Measurements from ENCODE around the gene TCHP. TPM values are rescaled to one million over a fixed set of nuclear protein-coding genes. Genes with fewer than 3 reads are reported as not detected.
"Not testable (repeated sequence)": the region's sequence is repeated elsewhere in the genome, so short reads cannot be mapped to it uniquely, and the experiment has no call there.

The TCHP gene
- total RNA-seq, 1 donor from 2014 or later: 20.8 TPM

DNA sequence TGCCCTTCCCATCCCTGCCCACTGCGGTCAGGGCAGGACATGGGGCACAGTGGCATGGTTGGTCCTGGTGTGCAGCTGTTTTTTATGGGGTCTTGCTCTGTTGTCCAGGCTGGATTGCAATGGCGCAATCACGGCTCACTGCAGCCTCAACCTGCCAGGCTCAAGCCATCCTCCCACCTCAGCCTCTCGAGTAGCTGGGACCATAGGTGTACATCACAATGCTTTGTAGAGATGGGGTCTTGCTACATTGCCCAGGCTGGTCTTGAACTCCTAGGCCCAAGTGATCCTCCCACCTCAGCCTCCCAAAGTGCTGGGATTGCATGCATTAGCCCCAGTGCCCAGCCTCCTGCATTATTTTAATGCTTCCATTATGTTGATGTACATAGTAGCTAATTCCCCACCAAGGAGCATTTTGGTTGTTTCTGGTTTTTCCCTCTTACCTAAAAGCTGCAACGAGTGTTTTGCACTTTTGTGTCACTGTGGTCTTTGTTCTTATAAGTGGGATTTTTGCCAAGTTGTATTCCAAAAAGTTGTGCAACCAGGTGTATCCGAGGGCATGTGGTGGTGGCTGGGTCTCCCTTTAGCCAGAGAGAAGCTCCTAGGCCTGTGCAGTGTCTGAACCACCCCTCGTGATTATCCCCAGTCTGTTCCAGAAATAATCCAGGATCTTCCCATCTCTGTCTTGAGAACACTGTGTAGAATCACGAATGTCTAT is 10.3 kb downstream of the TCHP start:
- DNase-seq (ENCODE audit: low spot score): no peak

DNA sequence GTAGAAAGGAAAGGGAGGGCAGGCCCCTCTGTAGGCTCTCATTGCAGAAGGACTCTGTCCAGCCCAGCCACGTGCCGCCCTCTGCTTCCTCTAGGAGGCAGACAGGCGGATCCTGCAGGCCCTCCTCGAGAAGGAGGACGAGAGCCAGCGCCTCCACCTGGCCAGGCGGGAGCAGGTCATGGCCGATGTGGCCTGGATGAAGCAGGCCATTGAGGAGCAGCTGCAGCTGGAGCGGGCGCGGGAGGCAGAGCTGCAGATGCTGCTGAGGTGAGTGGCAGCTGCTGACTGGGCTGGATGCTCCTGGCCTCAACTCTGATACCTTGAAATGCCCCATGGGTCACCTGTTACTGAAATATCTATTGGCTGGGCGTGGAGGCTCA is 10.9 kb downstream of the TCHP start:
- DNase-seq (ENCODE audit: low spot score): no peak

DNA sequence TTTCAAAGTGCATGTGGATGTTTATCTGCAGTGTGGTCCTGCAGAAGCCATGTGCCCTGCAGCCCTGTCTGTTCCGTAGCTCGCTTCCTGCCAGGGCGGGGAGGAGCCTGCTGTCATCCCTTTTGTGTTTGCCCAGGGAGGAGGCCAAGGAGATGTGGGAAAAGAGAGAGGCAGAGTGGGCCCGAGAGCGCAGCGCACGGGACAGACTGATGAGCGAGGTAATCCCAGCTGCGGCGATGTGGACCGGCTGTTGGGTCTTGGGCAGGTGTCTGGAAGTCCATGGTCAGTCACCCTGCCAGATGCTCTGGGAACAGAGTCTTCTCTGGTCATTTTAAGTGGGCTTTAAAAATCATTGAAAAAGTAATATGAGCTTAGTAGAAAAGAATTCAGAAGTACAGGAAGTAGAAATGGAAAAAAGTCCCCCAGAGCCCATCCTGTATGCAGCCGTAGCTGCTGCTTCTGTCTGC is 12.8 kb downstream of the TCHP start:
- no peak for DNase-seq (ENCODE audit: low spot score)

DNA sequence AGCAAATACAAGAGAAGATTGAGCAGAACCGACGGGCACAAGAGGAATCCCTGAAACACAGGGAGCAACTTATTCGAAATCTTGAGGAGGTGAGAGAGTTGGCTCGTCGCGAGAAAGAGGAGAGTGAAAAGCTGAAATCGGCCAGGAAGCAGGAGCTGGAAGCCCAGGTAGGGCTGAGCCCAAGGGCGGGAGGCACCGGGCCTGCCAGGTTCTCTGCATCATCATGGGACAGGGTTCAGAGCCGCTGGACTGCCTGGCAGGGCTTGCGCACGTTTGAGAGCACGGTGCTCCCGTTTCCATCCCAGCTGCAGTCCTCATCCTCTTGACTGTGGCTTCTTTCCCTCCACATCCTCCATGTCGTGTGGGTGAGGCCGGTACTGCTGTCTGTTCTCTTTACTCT is 14.4 kb downstream of the TCHP start:
- no peak for DNase-seq (ENCODE audit: low spot score)

DNA sequence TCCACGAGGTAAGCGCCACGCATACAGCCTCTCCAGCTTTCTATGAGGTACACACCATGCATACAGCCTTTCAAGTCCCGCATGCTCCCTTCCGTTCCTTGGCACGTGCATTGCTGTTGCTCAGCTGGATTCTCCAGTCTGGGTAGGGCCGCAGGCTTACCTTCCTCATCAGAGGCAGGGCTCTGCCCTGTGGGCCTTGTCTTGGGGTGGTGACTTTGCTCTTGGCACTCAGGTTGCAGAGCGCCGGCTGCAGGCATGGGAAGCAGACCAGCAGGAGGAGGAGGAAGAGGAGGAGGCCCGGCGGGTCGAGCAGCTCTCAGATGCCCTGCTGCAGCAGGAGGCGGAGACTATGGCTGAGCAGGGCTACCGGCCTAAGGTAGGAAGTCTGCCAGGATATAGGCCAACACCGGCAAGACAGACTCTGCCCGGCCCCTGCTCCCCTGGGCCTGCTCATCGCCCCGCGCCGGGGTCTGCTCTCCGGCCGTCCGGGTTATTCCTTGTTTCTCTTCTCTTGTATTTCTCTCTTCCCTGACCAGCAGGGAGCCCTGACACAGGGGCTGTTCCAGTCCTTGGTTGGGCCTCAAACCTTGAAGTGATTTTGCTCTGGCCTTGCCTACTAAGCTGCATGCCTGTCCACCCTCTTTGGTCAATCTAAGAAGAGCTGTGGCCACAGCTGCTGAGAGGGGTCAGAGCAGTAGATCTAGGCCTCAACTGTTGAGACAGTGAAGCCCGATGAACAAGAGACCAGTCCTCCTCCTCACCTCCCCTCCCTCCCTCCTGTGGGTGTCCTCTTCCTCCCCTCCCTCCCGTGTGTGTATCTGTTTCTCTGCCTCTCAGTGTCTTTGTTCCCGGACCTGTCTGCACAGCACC is 15.3 kb downstream of the TCHP start:
- peak; percentile 55 for DNase-seq (ENCODE audit: low spot score)

DNA sequence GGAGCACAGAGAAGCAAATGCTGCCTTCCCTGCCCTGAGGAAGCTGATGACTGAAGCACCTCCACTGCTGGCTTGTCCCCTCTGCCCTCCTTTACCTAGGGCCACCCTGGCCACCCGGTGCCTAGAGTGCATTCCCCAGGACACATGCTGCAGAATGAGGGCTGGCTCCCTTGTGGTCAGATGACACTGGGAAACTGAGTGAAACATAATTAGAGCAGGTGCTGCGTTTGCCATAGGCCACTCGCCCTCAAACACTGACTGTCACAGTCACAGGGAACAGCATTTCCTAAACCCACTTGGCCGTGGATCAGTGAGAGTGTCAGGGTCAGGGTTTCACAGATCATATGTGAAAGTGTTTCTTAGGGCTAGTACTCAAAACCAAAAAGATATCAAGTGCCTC is 16.0 kb downstream of the TCHP start:
- DNase-seq (ENCODE audit: low spot score): no peak

DNA sequence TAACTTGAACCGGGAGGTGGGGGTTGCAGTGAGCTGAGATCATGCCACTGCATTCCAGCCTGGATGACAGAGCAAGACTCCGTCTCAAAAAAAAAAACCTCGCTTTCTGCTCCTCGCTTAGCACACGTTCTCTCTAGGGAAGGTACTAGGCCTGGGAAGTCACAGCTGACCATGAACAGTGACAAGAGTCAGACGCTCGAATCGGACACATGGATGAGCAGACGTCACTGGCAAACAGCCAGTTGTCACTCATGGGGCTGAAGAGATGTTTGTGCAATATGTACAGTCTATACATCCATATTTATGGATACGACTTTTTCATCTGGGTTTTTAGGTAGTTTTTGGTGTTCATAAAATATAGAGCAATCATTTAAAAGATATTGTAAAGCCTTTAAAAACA is 19.4 kb downstream of the TCHP start:
- DNase-seq (ENCODE audit: low spot score): no peak

DNA sequence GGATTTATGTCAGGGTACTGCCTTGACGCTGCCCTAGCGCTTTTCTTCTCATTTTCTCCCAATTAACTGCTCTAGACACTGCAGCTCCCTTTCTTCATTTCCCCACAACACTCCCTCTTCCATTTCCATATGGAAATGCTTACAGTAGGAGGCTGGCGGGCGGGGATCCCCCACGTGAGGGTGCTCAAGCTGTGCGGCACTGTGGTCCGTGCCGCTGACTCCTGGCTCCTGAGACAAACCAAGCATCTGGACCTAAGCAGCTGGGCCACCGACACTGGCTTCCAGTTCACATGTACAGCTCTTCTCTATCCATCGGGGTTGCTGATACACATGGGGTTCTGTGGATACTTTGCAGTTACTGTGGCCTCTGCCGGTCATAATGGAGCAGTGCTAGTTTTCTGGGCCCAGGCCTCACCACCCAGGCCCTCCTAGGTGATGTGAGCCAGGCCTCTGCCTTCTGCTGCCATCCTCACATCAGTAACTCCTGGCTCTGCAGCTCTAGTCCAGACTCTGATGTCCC is 20.2 kb downstream of the TCHP start:
- no peak for DNase-seq (ENCODE audit: low spot score)

DNA sequence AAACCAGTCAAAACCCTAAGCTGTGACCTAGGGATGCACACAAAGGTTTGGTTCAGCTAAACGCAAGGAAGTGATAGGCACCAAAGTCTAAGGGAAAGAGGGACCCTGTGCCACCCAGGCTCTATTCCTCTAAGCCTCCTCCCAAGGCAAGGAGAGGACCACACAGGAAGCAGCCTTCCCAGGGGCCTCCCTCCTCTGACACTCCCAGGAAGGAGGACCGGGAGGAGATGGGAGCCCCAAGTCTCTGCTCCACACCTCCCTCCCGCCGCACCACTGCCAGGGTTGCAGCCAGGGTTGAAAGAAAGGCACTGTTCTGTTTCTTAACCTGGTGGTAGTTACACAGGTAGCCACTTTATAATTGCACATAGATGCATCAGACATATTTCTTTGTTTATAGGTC is 21.9 kb downstream of the TCHP start:
- no peak for DNase-seq (ENCODE audit: low spot score)

DNA sequence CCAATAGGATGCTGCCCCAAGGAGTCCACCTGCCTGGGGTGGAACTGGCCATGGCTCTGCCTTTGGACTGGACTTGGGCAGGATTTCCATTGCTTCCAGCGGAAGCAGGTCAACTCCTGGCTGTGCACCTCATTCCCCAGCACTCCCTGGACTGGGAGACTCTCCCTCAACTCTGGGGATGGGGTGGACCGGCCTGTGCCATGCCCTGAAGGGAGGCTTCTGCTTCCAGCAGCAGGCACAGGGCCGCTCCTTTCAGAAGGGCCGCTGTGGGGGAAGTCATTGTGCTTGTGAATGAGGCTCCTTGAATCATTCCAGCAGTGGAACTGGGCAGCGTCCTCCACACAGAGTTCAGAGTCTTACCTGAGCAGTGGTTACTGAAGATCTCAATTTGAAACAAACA is 23.0 kb downstream of the TCHP start:
- DNase-seq (ENCODE audit: low spot score): no peak

DNA sequence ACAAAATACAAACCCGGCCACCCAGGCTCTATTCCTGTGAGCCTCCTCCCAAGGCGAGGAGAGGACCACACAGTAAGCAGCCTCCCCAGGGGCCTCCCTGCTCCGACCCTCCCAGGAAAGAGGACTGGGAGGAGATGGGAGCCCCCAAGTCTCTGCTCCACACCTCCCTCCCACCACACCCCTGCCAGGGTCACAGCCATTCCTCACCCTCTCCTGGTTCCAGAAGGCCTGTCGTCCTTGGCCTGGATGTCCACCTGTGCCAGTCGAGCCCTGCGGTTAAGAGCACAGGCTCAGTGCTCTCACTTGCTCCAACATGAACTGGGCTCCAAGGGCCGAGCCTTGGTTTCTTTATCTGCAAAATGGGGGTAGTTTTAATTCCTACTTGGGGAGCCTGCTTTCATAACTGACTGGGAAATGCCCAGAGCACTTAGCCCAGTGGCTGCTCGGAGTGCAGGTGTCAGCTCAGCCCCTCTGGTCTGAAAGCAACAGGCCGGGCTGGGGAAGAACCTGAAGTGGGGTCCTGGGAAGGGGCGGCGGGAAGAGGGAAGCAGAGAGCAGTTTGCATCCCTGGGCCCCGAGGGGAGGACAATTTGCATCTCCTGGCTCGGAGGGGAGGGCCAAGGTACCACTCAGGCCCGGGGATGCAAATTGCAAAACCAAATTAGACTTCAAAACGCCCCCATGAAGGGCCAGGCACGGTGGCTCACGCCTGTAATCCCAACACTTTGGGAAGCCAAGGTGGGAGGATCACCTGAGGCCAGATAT is 23.6 kb downstream of the TCHP start:
- no peak for DNase-seq (ENCODE audit: low spot score)

DNA sequence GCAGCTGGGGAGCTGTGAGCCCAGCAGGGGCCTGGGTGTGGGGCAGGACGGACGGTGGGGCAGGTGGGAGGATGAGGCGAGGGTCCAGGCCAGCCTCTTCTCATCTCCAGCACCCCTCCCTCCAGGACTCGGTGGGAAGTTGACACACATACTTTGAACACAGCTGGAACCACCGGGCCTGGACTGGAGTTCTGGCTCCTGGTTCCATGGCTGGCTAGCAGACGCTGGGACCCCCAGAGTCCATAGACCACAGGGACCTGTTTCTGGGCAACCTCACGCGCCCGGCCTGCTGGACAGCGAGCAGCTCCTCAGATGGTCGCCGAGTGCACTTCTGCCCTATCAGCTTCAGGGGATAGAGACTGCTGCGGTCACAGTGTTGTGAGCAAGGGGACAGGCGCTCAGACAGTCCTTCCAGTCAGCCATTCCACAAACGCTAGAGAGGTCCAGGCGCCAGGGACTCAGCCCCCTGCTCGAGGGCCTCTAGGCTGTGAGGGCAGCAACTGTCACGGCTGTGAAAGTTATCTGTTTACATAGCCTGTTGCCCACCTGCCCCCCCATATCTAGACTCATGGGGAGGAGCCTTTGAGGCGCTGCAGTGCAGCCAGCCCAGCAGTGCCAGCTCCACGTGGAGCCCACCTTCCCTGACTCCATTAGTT is 25.2 kb downstream of the TCHP start:
- DNase-seq (ENCODE audit: low spot score): no peak

DNA sequence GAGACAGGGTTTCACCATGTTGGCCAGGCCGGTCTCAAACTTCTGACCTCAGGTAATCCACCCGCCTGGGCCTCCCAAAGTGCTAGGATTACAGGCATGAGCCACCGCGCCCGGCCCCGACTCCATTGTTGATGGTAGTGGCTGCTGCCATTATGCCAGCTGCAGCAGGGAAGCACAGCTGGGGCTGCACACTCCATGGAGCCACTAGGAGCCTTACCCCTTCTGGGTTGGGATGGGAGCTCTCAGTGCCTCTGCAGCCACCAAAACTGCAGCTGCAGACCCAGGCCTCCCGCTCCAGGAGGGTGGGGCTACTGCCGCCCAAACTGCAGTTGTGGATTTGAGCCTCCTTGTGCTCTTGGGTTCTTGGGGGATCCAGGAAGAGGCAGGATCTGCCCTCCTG is 25.9 kb downstream of the TCHP start:
- DNase-seq (ENCODE audit: low spot score): no peak

DNA sequence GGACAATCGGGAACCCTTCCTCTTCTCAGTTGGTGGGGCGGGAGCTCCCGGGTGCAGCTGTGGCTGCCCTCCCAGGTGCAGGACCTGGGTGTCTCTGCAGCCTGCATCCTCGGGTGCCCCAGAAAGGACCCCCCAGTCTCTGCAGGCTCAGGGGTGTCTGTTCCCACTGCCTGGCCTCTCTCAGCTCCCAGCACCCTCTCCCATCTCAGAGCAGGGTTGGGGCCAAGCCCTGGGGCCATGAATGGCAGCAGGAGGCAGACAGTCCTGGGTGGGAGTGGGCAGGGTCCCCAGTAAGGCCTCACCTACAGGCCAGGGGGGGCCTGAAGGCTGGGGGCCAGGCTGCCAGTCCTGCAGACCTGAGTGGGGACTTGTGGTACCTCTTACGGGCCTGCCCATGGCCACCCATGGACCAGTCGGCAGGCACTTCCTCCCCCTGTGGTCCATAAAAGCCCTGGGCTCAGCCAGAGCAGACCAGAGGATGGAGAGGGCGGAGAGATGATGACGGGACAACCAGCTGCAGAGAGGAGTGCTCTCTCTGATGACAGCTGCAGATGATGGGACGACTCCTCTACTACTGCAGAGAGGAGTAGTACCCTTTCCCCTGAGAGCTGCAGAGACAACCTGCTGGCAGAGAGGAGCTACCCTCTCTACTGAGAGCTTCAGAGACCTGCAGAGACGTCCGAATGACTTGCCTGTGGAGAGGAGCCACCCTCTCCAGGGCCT is 26.6 kb downstream of the TCHP start:
- DNase-seq (ENCODE audit: low spot score): no peak

DNA sequence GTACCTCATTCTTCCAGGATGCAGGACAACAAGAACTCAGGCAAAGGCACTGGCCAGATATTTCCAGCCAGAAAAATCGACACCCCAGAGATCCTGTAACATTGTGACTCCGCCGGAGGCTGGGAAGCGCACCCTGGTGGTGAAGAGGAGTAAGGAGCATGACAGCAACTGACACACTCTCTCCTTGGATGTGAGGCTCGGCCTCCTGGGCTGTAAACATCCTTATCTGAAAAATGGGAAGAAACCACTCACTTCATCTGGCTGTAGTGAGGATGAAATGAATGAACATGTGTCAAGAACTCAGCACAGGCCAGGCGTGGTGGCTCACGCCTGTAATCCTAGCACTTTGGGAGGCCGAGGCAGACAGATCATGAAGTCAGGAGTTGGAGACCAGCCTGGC is 27.5 kb downstream of the TCHP start:
- no peak for DNase-seq (ENCODE audit: low spot score)

DNA sequence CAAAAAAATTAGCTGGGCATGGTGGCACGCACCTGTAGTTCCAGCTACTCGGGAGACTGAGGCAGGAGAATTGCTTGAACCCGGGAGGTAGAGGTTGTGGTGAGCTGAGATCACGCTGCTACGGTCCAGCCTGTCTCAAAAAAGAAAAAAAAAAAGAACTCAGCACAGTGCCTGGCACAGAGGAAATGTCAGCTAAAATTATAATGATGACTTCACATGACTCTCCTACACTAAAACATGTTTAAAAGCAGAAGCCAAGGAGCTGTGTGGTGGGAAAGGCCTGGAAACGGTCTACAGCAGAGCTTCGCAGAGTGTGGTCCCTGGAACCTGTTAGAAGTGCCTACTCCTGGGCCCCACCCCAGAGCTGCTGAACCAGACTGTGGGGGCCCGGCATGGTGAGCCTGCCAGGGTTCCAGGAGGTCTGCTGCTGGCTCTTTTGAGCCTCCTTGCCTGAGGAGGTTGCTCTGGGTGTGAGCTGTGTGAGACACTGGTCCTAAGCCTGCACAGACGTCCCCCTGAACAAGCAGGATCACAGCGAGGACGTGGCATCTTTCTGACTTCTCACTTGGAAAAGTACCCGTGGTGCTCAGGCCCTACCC is 28.1 kb downstream of the TCHP start:
- no peak for DNase-seq (ENCODE audit: low spot score)

DNA sequence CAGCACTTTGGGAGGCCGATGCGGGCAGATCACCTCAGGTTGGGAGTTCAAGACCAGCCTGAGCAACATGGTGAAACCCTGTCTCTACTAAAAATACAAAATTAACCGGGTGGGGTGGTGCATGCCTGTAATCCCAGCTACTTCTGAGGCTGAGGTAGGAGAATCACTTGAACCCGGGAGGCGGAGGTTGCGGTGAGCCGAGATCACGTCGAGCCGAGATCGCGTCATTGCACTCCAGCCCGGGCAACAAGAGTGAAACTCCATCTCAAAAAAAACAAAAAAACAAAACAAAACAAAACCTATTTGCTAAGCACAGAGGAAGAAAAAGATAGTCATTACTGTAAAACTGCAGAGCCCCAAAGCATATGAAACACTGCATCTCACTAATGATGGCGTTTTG is 29.3 kb downstream of the TCHP start:
- DNase-seq (ENCODE audit: low spot score): not testable (repeated sequence)

DNA sequence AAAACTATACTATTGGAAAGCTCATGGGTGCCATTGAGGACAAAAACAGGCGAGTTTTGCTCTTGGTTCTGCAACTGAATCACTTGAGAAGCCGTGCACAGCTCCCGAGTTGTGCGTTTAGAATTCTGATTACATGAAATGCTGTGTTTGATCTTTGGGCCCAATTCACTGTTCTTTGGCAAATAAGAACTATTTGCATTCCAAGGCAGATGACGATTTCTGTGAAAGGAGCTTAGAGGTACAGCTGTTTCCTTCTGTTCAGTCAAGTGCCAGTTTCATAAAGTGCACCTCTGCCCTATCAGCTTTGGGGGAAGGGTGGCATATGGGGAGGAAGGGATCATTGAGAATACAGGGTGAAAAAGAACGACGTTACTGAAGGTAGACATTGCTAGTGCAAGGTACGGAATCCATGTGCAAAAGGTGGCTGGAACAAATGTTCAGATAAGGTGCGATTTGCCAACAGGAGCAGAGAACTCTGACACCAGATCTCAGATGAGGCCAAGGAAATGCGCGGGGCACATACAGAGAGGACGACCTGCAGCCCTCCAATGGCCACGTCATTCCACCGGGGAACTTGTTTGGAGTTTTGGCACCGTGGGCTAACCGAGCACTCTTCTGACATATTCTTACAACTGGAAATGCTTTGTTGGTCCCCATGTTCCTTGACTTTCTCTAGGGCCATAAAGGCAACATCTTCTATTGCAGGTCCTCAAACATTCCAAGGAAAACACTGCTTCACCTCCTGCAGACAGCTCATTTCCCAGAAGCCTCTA is 30.1 kb downstream of the TCHP start:
- no peak for DNase-seq (ENCODE audit: low spot score)

DNA sequence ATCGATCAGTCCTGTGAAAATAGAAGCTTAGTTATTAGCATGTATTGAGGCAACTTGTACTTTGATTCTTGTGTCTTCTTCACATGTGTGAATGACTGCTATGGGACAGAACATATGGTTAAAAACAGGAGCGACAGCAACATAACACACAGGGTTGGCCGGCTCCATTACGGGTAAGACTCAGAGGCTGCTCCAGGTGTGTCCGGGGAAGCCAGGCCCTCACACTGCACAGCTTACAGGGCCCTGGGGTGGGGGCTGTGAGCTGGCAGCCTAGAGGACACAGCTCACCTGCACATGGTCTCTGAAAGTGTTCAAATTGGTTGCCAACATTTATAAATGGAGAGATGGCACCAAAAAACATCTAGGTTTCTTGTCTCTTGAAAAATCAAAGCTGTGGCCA is 31.1 kb downstream of the TCHP start:
- DNase-seq (ENCODE audit: low spot score): no peak

Data from ureter (tissue), 1 donor.